ENCODE results near the gene RPS15. TPM values are rescaled to one million over a fixed set of nuclear protein-coding genes. Genes with fewer than 3 reads are reported as not detected.

RPS15 gene
- total RNA-seq, 6 donors from 2014 or later: 825 to 2,012 (median 1,317) TPM

- TF ChIP-seq POLR2AphosphoS5 (IDR thresholded peaks at IDR 0.05) (no peak), EP300 (IDR thresholded peaks at IDR 0.05) (no peak), POLR2A (IDR thresholded peaks at IDR 0.05) (no peak), CTCF (IDR thresholded peaks at IDR 0.05) (no peak)
- Histone ChIP-seq H3K36me3 (peaks cover 21 to 41% (median 32%) of the 10 kb centered on the region in 4 donors), H3K27me3 (peaks cover 0 to 2% (median under 1%) of the 10 kb centered on the region in 4 donors), H3K27ac (no peak overlapping the region), H3K9me3 (no peaks in the 10 kb centered on the region), H3K4me1 (peaks cover 23 to 38% (median 31%) of the 10 kb centered on the region in 4 donors), H3K4me3 (no peak overlapping the region)
- ATAC-seq (ENCODE audit: low FRiP score in 2 of 2) (no peak), DNase-seq (peak in 1 of 2 donors; percentile 73)
- 88 to 90% methylated on average over 11 to 15 of the region's 15 CpGs for WGBS, 2 donors
These were observed 2.2 kb downstream of the RPS15 start for GRCh38 chr19:1440418-1440801.

GRCh38 chr19:1441022-1441426, 2.8 kb downstream of the RPS15 start:
- ATAC-seq (ENCODE audit: low FRiP score in 2 of 2) (no peak), DNase-seq (peak in 1 of 2 donors; percentile 55)
- H3K9me3 ChIP-seq: no peaks in the 10 kb centered on the region
- 89% methylated on average over 9 of the region's 9 CpGs for WGBS, 2 donors
- H3K36me3 ChIP-seq: peaks cover 21 to 37% (median 30%) of the 10 kb centered on the region in 4 donors
- H3K4me1 ChIP-seq: peaks cover 29 to 44% (median 37%) of the 10 kb centered on the region in 4 donors
- H3K27ac ChIP-seq: no peak overlapping the region
- TF ChIP-seq POLR2AphosphoS5 (IDR thresholded peaks at IDR 0.05) (no peak), POLR2A (IDR thresholded peaks at IDR 0.05) (no peak), CTCF (IDR thresholded peaks at IDR 0.05) (no peak), EP300 (IDR thresholded peaks at IDR 0.05) (no peak)
- H3K4me3 ChIP-seq: no peak overlapping the region
- peaks cover 0 to 9% (median 4%) of the 10 kb centered on the region in 4 donors for H3K27me3 ChIP-seq

GRCh38 chr19:1441677-1442438, 3.7 kb downstream of the RPS15 start:
- peaks cover 0 to 17% (median 13%) of the 10 kb centered on the region in 4 donors for H3K27me3 ChIP-seq
- 87 to 88% methylated on average over 23 to 25 of the region's 25 CpGs for WGBS, 2 donors
- no peak for TF ChIP-seq POLR2AphosphoS5 (IDR thresholded peaks at IDR 0.05)
- TF ChIP-seq POLR2A (IDR thresholded peaks at IDR 0.05): no peak
- ATAC-seq (ENCODE audit: low FRiP score in 2 of 2) (no peak), DNase-seq (peak in 1 of 2 donors; percentile 64)
- H3K9me3 ChIP-seq: no peaks in the 10 kb centered on the region
- H3K27ac ChIP-seq: no peak overlapping the region
- H3K4me1 ChIP-seq: peaks cover 37 to 53% (median 45%) of the 10 kb centered on the region in 4 donors
- H3K4me3 ChIP-seq: no peak overlapping the region
- H3K36me3 ChIP-seq: peaks cover 21 to 37% (median 30%) of the 10 kb centered on the region in 4 donors

GRCh38 chr19:1445185-1445931, 7.2 kb downstream of the RPS15 start:
- ATAC-seq (ENCODE audit: low FRiP score in 2 of 2) (peak; percentile 90 to 95), DNase-seq (peak; percentile 74 to 96)
- no peaks in the 10 kb centered on the region for H3K9me3 ChIP-seq
- TF ChIP-seq POLR2A (IDR thresholded peaks at IDR 0.05) (no peak), CTCF (IDR thresholded peaks at IDR 0.05) (peak; percentile 93 to 97 (median 95)), EP300 (IDR thresholded peaks at IDR 0.05) (no peak), POLR2AphosphoS5 (IDR thresholded peaks at IDR 0.05) (no peak)
- peak overlapping the region in 2 of 4 donors; percentile 28 to 31 for H3K27ac ChIP-seq
- H3K4me1 ChIP-seq: peaks cover 22 to 43% (median 28%) of the 10 kb centered on the region in 4 donors
- 3 to 4% methylated on average over 32 to 34 of the region's 70 CpGs for WGBS, 2 donors
- peaks cover 15 to 27% (median 23%) of the 10 kb centered on the region in 4 donors for H3K36me3 ChIP-seq
- H3K27me3 ChIP-seq: peaks cover under 1 to 45% (median 32%) of the 10 kb centered on the region in 4 donors
- H3K4me3 ChIP-seq: peak overlapping the region in 3 of 4 donors; percentile 36 to 50 (median 45)

Data from upper lobe of left lung (tissue), 6 donors.